Glutamatergic neuron (in vitro differentiated cells): ENCODE data around the gene LRP1. TPM values are rescaled to one million over a fixed set of nuclear protein-coding genes. Genes with fewer than 3 reads are reported as not detected.
A peak's percentile ranks its signal among the peaks of the same experiment; 100 is the strongest.

Source experiments
- DNase-seq: peaks from one replicate; pipeline ENCODE4 v3.0.0; 2022
- H3K27ac Mint-ChIP-seq: one replicate; pipeline ENCODE4 v1.8.0; 2020; ENCODE audit warnings: mild to moderate bottlenecking, mixed read lengths, inconsistent platforms; ENCODE audit not compliant: unreplicated experiment
- H3K27me3 Mint-ChIP-seq: one replicate; pipeline ENCODE4 v1.8.0; 2020; ENCODE audit warnings: mild to moderate bottlenecking, moderate library complexity, mixed read lengths, inconsistent platforms; ENCODE audit not compliant: unreplicated experiment
- H3K36me3 Mint-ChIP-seq: one replicate; pipeline ENCODE4 v1.8.0; 2020; ENCODE audit warnings: mild to moderate bottlenecking, mixed read lengths, inconsistent platforms; ENCODE audit not compliant: unreplicated experiment
- H3K4me1 Mint-ChIP-seq: one replicate; pipeline ENCODE4 v1.8.0; 2020; ENCODE audit warnings: mild to moderate bottlenecking, low read depth, mixed read lengths, inconsistent platforms; ENCODE audit not compliant: unreplicated experiment
- H3K4me3 Mint-ChIP-seq: one replicate; pipeline ENCODE4 v1.8.0; 2020; ENCODE audit warnings: mild to moderate bottlenecking, mixed read lengths, inconsistent platforms; ENCODE audit not compliant: unreplicated experiment
- H3K9me3 Mint-ChIP-seq: one replicate; pipeline ENCODE4 v1.8.0; 2020; ENCODE audit warnings: mild to moderate bottlenecking, moderate library complexity, mixed read lengths, inconsistent platforms; ENCODE audit not compliant: unreplicated experiment
- CTCF ChIP-seq: fragments of 200-600 bp; sonication (generic); IDR thresholded peaks from one replicate; pipeline ENCODE4 v1.5.0; 2021; ENCODE audit not compliant: partially characterized antibody, unreplicated experiment
- total RNA-seq: library from RNA; stranded (reverse); fragmentation: NEBNext Ultra II Directional; extraction: Animal tissue kit (Norgen Biotek cat#: 25700); gene quantifications from one replicate; pipeline ENCODE4 v1.2.1, GENCODE V29; 2021; ENCODE audit not compliant: unreplicated experiment

Gene LRP1
- total RNA-seq, 1 donor from 2014 or later = 125 TPM

GRCh38 chr12:57211791-57212700 lies 83.8 kb downstream of the LRP1 start:
- H3K9me3 Mint-ChIP-seq = peaks cover 21% of the 10 kb centered on the region
- peaks cover 30% of the 10 kb centered on the region for H3K27me3 Mint-ChIP-seq
- DNase-seq = no peak
- H3K4me3 Mint-ChIP-seq = no peak overlapping the region
- H3K36me3 Mint-ChIP-seq = no peaks in the 10 kb centered on the region
- TF ChIP-seq CTCF = no peak
- peaks cover 22% of the 10 kb centered on the region for H3K4me1 Mint-ChIP-seq
- H3K27ac Mint-ChIP-seq = no peak overlapping the region

DNA sequence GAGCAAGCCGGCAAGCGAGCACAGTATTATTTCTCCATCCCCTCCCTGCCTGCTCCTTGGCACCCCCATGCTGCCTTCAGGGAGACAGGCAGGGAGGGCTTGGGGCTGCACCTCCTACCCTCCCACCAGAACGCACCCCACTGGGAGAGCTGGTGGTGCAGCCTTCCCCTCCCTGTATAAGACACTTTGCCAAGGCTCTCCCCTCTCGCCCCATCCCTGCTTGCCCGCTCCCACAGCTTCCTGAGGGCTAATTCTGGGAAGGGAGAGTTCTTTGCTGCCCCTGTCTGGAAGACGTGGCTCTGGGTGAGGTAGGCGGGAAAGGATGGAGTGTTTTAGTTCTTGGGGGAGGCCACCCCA lies 84.4 kb downstream of the LRP1 start:
- Mint-ChIP-seq H3K36me3 (no peaks in the 10 kb centered on the region), H3K27ac (no peak overlapping the region), H3K4me1 (peaks cover 25% of the 10 kb centered on the region), H3K9me3 (peaks cover 23% of the 10 kb centered on the region), H3K27me3 (peaks cover 35% of the 10 kb centered on the region), H3K4me3 (no peak overlapping the region)
- no peak for TF ChIP-seq CTCF
- DNase-seq = no peak

GRCh38 chr12:57213058-57213715 lies 84.9 kb downstream of the LRP1 start:
- peaks cover 39% of the 10 kb centered on the region for H3K27me3 Mint-ChIP-seq
- TF ChIP-seq CTCF = peak; percentile 86
- DNase-seq = peak; percentile 91
- H3K4me1 Mint-ChIP-seq = peaks cover 25% of the 10 kb centered on the region
- peaks cover 24% of the 10 kb centered on the region for H3K9me3 Mint-ChIP-seq
- H3K36me3 Mint-ChIP-seq = no peaks in the 10 kb centered on the region
- H3K27ac Mint-ChIP-seq = peak overlapping the region; percentile 8
- H3K4me3 Mint-ChIP-seq = peak overlapping the region; percentile 70

GRCh38 chr12:57213763-57214397 lies 85.6 kb downstream of the LRP1 start:
- Mint-ChIP-seq H3K27ac (peak overlapping the region; percentile 8), H3K9me3 (peaks cover 28% of the 10 kb centered on the region), H3K4me1 (peaks cover 31% of the 10 kb centered on the region), H3K4me3 (peak overlapping the region; percentile 70), H3K36me3 (no peaks in the 10 kb centered on the region), H3K27me3 (peaks cover 43% of the 10 kb centered on the region)
- TF ChIP-seq CTCF = no peak
- no peak for DNase-seq

- Mint-ChIP-seq H3K9me3 (peaks cover 30% of the 10 kb centered on the region), H3K4me3 (peak overlapping the region; percentile 70), H3K27me3 (peaks cover 39% of the 10 kb centered on the region), H3K4me1 (peaks cover 36% of the 10 kb centered on the region), H3K36me3 (no peaks in the 10 kb centered on the region), H3K27ac (no peak overlapping the region)
- peak; percentile 79 for DNase-seq
- TF ChIP-seq CTCF = peak; percentile 69
These were observed 86.1 kb downstream of the LRP1 start for GRCh38 chr12:57214398-57214781.
